ENCODE measurements around the gene ELF1.

DNA sequence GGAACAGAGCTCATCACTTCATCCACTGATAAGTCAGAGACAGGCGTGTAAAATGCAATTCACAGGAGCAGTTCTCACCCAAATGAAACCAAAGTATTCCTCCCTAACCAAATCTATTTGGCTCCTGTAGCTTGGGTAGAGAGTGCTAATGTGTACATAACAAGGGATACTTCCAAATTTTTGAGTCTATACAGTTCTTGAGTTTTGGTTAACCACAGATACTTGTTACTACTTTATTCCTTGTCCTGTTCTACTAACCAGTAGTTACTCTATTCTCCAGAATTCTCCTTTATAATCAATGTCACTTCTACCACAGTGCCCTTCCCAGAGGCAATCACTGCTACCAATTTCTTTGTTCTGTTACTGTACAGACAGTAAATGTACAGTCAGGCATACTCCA lies 57.3 kb downstream of the ELF1 start:
- TF ChIP-seq, protein P1, sequence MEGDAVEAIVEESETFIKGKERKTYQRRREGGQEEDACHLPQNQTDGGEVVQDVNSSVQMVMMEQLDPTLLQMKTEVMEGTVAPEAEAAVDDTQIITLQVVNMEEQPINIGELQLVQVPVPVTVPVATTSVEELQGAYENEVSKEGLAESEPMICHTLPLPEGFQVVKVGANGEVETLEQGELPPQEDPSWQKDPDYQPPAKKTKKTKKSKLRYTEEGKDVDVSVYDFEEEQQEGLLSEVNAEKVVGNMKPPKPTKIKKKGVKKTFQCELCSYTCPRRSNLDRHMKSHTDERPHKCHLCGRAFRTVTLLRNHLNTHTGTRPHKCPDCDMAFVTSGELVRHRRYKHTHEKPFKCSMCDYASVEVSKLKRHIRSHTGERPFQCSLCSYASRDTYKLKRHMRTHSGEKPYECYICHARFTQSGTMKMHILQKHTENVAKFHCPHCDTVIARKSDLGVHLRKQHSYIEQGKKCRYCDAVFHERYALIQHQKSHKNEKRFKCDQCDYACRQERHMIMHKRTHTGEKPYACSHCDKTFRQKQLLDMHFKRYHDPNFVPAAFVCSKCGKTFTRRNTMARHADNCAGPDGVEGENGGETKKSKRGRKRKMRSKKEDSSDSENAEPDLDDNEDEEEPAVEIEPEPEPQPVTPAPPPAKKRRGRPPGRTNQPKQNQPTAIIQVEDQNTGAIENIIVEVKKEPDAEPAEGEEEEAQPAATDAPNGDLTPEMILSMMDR (IDR thresholded peaks at IDR 0.05), result no peak
- TF ChIP-seq, protein P2, sequence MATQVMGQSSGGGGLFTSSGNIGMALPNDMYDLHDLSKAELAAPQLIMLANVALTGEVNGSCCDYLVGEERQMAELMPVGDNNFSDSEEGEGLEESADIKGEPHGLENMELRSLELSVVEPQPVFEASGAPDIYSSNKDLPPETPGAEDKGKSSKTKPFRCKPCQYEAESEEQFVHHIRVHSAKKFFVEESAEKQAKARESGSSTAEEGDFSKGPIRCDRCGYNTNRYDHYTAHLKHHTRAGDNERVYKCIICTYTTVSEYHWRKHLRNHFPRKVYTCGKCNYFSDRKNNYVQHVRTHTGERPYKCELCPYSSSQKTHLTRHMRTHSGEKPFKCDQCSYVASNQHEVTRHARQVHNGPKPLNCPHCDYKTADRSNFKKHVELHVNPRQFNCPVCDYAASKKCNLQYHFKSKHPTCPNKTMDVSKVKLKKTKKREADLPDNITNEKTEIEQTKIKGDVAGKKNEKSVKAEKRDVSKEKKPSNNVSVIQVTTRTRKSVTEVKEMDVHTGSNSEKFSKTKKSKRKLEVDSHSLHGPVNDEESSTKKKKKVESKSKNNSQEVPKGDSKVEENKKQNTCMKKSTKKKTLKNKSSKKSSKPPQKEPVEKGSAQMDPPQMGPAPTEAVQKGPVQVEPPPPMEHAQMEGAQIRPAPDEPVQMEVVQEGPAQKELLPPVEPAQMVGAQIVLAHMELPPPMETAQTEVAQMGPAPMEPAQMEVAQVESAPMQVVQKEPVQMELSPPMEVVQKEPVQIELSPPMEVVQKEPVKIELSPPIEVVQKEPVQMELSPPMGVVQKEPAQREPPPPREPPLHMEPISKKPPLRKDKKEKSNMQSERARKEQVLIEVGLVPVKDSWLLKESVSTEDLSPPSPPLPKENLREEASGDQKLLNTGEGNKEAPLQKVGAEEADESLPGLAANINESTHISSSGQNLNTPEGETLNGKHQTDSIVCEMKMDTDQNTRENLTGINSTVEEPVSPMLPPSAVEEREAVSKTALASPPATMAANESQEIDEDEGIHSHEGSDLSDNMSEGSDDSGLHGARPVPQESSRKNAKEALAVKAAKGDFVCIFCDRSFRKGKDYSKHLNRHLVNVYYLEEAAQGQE (IDR thresholded peaks at IDR 0.05; ENCODE audit: insufficient read depth in 1 of 2, low read depth in 2 of 2, low read length in 1 of 2), result no peak
- TF ChIP-seq POLR2AphosphoS5 (IDR thresholded peaks at IDR 0.05; ENCODE audit: low read depth, low read length), result no peak
- no peak for TF ChIP-seq TCF7L2 (IDR thresholded peaks at IDR 0.05; ENCODE audit: low read depth, low read length)

Data from Panc1 (cell line).